Upper lobe of left lung (tissue), 4 donors: Measurements from ENCODE around the gene TNFAIP2.

Source experiments
- EP300 ChIP-seq, 4 donors: sonication (generic); formaldehyde crosslinking; IDR thresholded peaks; one replicate each; pipeline ENCODE4 v1.5.1; 2017; ENCODE audit warnings: antibody characterized with exemption in 4 of 4, control low read depth in 2 of 4
- POLR2A ChIP-seq, 4 donors: fragments of 450-650 bp; IDR thresholded peaks; one replicate each; pipeline ENCODE4 v1.5.1; 2016 to 2017; ENCODE audit warnings: antibody characterized with exemption in 4 of 4, mild to moderate bottlenecking in 2 of 4
- POLR2AphosphoS5 ChIP-seq, 2 donors: sonication (generic); formaldehyde crosslinking; IDR thresholded peaks; one replicate each; pipeline ENCODE4 v1.5.1; 2017; ENCODE audit warnings: antibody characterized with exemption in 2 of 2
- TF ChIP-seq, protein P1 (sequence below), 6 experiments: fragments of 450-650 bp in 4 of 6; fragments of 200-600 bp in 2 of 6; sonication (generic) in 2 of 6; IDR thresholded peaks; one replicate each; pipeline ENCODE4 v1.5.1; 2016 to 2019; ENCODE audit warnings: antibody characterized with exemption in 6 of 6

DNA sequence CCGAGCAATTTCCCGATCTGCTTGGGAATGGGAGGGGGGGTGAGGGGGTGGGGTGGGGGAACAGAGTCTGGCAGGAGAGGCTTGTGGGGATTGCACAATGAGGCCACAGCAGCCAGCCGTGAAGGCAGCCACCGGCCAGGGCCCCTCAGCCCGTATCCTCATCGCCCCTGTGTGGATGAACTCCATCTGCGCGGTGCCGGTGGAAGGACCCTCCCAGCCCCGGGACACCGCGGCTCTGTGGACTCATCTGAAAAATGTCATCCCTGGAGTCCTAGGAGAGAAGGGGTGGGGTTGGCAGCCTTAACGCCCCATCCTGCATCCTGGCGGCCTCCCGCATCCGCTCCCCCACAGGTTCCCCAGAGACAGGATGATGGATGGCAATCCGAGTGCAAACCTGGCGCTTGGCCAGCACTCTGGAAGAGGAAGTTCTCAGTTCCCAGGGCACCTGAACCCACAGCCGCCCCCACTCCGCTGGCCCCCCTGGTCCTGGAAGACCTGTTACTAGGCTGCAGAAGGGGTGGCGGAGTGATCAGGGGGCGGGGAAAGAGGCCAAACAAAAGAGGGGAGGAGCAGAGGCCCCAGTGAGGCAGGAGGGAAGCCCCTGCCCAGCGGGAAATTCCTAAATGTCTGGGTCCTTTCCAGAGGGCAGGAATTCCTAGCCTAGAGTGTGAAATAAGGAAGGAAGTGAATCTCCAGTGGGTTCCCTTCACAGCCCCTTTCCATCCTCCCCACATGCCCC, 1.2 kb upstream of the TNFAIP2 start:
- TF ChIP-seq POLR2AphosphoS5 (IDR thresholded peaks at IDR 0.05) (peak; percentile 40 to 56), POLR2A (IDR thresholded peaks at IDR 0.05) (peak in 1 of 4 donors; percentile 14), EP300 (IDR thresholded peaks at IDR 0.05) (no peak)
- TF ChIP-seq, protein P1, sequence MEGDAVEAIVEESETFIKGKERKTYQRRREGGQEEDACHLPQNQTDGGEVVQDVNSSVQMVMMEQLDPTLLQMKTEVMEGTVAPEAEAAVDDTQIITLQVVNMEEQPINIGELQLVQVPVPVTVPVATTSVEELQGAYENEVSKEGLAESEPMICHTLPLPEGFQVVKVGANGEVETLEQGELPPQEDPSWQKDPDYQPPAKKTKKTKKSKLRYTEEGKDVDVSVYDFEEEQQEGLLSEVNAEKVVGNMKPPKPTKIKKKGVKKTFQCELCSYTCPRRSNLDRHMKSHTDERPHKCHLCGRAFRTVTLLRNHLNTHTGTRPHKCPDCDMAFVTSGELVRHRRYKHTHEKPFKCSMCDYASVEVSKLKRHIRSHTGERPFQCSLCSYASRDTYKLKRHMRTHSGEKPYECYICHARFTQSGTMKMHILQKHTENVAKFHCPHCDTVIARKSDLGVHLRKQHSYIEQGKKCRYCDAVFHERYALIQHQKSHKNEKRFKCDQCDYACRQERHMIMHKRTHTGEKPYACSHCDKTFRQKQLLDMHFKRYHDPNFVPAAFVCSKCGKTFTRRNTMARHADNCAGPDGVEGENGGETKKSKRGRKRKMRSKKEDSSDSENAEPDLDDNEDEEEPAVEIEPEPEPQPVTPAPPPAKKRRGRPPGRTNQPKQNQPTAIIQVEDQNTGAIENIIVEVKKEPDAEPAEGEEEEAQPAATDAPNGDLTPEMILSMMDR (IDR thresholded peaks at IDR 0.05) = no peak
